HG03103 (cell line): ENCODE data around the gene RESP18.
"Not testable (repeated sequence)": the region's sequence is repeated elsewhere in the genome, so short reads cannot be mapped to it uniquely, and the experiment has no call there.

Experiments
- ATAC-seq: cut with Tn5 transposase; IDR thresholded peaks from one replicate; pipeline ENCODE4 v1.9.1; 2021; ENCODE audit warnings: low read depth; ENCODE audit not compliant: unreplicated experiment

Gene RESP18

DNA sequence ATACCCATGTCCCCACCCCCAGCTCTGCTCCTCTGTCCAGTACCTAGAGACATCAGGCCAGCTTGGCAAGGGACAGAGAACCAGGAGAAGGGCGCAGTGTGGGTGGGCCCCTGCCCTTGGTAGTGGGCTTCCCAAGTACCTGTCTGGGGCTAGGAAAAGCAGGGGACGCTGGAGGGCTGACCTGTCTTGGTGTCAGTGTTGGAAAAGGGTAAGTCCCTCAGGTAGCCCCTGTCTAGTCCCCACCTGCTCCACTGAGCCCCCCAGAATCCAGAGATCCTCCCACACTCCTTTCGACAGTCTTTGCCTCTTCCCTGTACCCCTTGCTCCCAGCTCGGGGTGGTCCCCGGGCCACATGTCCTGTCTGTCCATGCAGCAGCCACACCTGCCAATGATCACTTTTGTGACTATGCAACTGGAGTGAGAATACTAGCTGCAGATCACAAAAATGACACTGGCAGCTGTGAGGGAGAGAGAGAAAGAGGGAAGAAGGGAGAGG is 38.8 kb downstream of the RESP18 start:
- ATAC-seq, result no peak

GRCh38 chr2:219292616-219293015 is 39.9 kb downstream of the RESP18 start:
- ATAC-seq, result no peak

- ATAC-seq, result no peak
These were observed 40.5 kb downstream of the RESP18 start for GRCh38 chr2:219291910-219292490.

- ATAC-seq, result no peak
These were observed 41.1 kb downstream of the RESP18 start for GRCh38 chr2:219291394-219291793.

DNA sequence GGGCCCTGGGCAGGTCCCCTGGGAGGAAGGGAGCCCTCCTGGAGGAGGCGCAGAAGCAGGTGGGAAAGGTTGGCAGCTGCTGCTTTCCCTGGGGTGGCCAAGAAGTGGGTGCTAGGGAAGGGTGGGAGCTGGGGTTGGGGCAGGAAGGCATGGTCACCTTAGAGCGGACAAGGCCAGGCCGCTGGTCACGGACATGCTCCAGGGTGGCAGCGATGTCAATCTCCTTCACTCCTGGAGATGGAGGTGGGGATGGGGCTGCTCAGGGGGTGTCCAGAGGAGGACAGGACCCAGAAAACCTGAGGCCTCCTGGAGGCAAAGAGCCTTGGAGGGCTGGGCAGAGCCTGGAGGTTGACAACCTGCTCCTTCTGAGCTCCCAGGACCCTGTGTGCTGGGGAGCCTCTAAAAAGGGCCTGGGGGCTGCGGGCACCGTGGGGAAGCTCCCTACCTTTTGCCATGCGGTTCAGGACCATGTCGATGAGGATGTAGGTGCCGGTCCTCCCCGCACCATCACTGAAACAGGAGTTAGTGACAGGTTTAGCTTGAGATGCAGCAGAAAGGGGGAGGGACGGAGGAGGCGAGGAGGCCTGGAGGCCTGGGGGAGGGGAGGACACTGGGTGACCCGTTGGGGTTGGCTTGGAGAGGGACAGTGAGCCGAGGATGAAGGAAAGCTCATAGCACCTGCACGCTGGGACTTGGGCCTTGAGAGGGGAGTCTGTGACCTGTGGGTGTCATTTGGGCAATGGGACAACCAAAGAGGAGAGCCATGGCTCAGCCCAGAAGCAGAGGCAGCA is 42.0 kb downstream of the RESP18 start:
- no peak for ATAC-seq

- ATAC-seq, result no peak
These were observed 42.8 kb downstream of the RESP18 start for GRCh38 chr2:219289537-219290361.

DNA sequence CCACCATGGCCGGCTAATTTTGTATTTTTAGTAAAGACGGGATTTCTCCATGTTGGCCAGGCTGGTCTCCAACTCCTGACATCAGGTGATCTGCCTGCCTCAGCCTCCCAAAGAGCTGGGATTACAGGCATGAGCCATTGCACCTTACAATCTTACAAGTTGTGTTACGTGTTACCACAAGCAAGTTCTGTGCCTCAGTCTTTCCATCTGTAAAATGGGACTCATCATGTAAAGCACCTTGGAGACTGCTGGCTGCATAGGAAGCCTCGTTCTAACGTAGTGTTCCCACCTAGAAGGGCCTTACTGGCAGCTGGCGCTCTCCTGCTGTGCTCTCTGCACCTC is 43.4 kb downstream of the RESP18 start:
- no peak for ATAC-seq

DNA sequence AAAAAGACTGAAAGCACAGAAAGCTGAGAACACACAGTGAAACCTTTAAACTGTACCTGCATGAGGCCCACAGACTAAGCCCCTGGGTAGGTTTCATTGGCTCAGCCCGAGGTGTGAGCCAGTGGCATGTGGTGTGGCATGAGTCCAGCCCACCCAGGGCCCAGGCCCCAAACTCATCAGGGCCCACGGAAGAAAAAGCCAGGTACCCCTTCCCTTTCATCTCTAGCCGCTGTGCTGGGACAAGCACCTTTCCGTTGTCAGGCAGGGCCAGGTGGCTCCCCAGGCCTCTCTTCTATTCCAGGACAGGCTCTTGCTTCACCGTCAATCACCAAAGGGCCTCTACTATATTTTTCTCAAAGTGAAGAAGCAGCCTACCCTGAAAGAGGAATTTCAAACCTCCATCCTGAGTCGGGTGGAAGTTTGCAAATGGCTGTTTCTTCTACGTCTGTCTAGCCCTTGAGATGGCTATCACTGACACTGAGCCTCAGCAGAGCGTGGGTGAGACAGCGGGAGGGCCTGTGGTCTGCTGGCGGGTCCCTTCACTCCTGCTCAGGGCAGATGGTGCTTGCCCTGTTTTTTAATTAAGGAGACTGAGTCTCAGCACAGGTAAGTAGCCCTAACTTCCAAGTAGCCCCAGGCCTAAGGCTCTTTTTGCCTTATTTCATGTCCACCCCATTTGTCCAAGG is 44.8 kb downstream of the RESP18 start:
- no peak for ATAC-seq

DNA sequence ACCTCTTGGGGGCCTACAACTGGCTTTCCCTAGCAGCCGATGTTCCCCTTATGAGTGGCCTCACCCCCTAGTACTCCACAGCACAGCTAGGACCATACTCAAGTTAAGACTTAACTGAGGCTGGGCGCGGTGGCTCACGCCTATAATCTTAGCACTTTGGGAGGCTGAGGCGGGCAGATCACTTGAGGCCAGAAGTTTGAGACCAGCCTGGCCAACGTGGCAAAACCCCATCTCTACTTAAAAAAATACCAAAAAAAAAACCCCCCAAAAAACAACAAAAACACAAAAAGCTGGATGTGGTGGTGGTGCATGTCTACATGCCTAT is 45.5 kb downstream of the RESP18 start:
- not testable (repeated sequence) for ATAC-seq

DNA sequence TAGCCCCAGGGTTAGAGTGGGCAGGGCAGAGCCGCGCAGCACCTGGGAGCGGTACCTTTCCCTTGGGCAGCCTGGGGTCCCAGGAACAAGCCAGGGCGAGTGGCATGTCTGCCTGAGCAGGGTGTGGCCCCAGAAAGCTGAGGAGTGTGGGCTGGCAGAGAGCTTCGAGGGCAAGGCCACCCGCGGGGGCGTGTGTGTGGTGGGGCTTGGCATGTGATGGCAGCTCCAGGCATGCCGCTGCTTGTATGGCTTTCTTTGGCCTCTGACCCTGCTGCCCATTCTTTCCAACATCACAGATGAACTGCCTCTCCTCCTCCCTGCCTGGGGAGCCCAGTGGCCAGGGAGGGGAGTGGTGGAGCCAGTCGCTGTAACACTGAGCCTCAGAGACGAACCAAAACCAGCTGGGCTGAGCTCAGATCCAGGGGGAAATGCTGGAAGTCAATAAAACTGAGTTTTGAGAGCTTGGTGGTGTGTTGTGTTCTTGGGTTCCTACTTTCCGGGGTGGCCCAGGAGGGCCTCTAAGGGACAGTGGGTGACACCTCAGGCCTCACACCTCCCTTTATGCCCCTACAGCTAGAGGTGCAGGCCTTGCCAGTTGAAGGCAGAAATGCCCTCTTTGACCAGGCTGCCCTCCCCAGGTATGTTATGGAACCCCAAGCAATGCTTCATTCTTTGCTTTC is 46.0 kb downstream of the RESP18 start:
- no peak for ATAC-seq

- no peak for ATAC-seq
These were observed 46.6 kb downstream of the RESP18 start for GRCh38 chr2:219285894-219286425.

- ATAC-seq, result no peak
These were observed 47.2 kb downstream of the RESP18 start for GRCh38 chr2:219285373-219285735.

- ATAC-seq, result no peak
These were observed 47.8 kb downstream of the RESP18 start for GRCh38 chr2:219284501-219285372.

DNA sequence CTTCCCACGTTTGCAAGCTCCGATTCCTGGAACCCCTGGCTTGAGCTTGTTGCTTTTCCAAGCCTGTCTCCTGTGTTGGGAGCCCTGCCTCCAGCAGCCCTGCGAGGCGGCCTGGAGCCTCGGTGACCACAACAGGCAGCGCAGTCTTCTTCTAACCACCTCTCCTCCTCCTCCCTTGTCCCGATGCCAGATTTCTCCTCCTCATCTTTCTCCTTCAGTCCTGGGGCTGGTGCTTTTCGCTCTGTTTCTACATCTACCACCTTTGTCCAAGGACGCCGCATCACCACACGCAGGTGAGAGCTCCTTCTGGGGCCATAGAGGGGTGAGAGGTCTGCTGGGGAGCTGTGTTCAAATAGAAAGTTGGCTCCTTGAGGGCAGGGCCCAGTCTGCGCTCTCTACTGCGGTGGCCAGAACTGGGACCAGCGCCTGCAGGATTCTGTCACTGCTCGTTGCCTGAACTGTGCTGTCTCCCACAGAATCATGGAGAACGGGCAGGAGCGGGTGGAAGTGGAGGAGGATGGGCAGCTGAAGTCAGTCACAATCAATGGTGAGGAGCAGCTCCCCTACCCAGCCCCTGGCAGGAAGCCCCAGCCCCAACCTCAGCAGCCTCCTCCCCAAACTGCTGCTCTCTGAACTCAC is 49.5 kb downstream of the RESP18 start:
- no peak for ATAC-seq

DNA sequence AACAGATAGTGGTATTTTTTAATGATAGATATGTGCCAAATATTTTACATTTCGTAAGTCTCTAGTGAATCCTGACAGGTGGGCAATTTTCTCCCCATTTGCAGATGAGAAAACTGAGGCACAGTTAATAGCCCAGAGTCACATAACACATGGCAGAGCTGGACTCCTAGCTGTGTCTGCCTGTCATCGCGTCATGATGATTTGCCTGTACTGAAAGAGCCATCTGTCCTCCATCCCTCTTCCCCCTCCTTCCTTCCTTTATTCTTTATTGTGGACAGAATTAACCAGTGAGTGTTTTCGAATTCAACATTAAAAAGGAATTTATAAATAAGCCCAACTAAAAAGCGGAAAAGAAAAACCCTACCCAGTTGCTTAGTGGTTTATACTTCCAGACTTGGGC is 50.2 kb downstream of the RESP18 start:
- ATAC-seq, result no peak

DNA sequence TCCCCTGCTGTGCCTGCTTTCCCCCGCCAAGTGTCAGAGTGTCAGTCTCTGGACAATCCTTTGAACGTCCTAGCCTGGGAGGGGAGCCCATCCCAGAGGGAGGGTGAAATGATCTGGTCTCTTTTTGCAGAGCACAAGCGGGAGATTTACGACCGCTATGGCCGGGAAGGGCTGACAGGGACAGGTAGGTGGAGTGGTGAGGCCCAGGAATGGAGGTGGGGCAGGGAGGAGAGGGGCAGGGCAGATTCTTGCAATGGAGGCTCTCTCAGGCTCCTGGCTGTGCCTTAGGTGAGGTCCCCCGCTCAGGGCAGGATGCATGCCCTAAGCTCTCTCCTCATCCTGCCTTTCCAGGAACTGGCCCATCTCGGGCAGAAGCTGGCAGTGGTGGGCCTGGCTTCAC is 51.0 kb downstream of the RESP18 start:
- ATAC-seq, result no peak

GRCh38 chr2:219280651-219281050 is 51.9 kb downstream of the RESP18 start:
- ATAC-seq, result no peak

GRCh38 chr2:219279916-219280516 is 52.5 kb downstream of the RESP18 start:
- no peak for ATAC-seq
